Stromal cell of bone marrow (primary cell): ENCODE measurements around the gene IFNK.
"Not testable (repeated sequence)": the region's sequence is repeated elsewhere in the genome, so short reads cannot be mapped to it uniquely, and the experiment has no call there.

Experiments used
- DNase-seq: peaks from one replicate; pipeline ENCODE4 v3.0.0-alpha.2; 2012; ENCODE audit warnings: low read depth

The IFNK gene

GRCh38 chr9:27524236-27524635, at the start of gene IFNK:
Gene IFNK (plus strand): TSS chr9:27524290. CDS start chr9:27524337, 47 bp downstream.
- DNase-seq = no peak

GRCh38 chr9:27474305-27474704, 49.8 kb upstream of the IFNK start:
- no peak for DNase-seq

- no peak for DNase-seq
Observed at GRCh38 chr9:27475057-27475595, 49.0 kb upstream of the IFNK start.

GRCh38 chr9:27476870-27477515, 47.1 kb upstream of the IFNK start:
- DNase-seq = no peak

- no peak for DNase-seq
Observed at GRCh38 chr9:27478322-27478721, 45.8 kb upstream of the IFNK start.

- DNase-seq = no peak
Observed at GRCh38 chr9:27482709-27483108, 41.4 kb upstream of the IFNK start.

- no peak for DNase-seq
Observed at GRCh38 chr9:27483576-27483975, 40.5 kb upstream of the IFNK start.

GRCh38 chr9:27485158-27485557, 38.9 kb upstream of the IFNK start:
- DNase-seq = no peak

GRCh38 chr9:27487128-27487640, 36.9 kb upstream of the IFNK start:
- DNase-seq = no peak

- DNase-seq = no peak
Observed at GRCh38 chr9:27487927-27488326, 36.2 kb upstream of the IFNK start.

GRCh38 chr9:27489087-27489876, 34.8 kb upstream of the IFNK start:
- no peak for DNase-seq

- no peak for DNase-seq
Observed at GRCh38 chr9:27491154-27491553, 32.9 kb upstream of the IFNK start.

GRCh38 chr9:27495480-27496134, 28.5 kb upstream of the IFNK start:
- no peak for DNase-seq

- no peak for DNase-seq
Observed at GRCh38 chr9:27496135-27496504, 28.0 kb upstream of the IFNK start.

- DNase-seq = no peak
Observed at GRCh38 chr9:27497883-27498417, 26.1 kb upstream of the IFNK start.

- DNase-seq = no peak
Observed at GRCh38 chr9:27499451-27499850, 24.6 kb upstream of the IFNK start.

- not testable (repeated sequence) for DNase-seq
Observed at GRCh38 chr9:27500902-27501301, 23.2 kb upstream of the IFNK start.

GRCh38 chr9:27503623-27504022, 20.5 kb upstream of the IFNK start:
- no peak for DNase-seq

GRCh38 chr9:27504259-27504658, 19.8 kb upstream of the IFNK start:
- DNase-seq = no peak

GRCh38 chr9:27505744-27506161, 18.3 kb upstream of the IFNK start:
- no peak for DNase-seq

GRCh38 chr9:27506981-27507380, 17.1 kb upstream of the IFNK start:
- DNase-seq = no peak

GRCh38 chr9:27510780-27511179, 13.3 kb upstream of the IFNK start:
- no peak for DNase-seq
